ENCODE results near the gene AMFR.
"Not testable (repeated sequence)": the region's sequence is repeated elsewhere in the genome, so short reads cannot be mapped to it uniquely, and the experiment has no call there.

GRCh38 chr16:56380778-56381485, 44.4 kb downstream of the AMFR start:
- not testable (repeated sequence) for TF ChIP-seq CTCF, POLR2A (IDR thresholded peaks at IDR 0.05)

All from testis (tissue), 2 donors.